ENCODE measurements around the gene INF2. TPM values are rescaled to one million over a fixed set of nuclear protein-coding genes. Genes with fewer than 3 reads are reported as not detected.

The INF2 gene
- total RNA-seq, 1 experiment from 2014 or later, result 58.3 TPM

DNA sequence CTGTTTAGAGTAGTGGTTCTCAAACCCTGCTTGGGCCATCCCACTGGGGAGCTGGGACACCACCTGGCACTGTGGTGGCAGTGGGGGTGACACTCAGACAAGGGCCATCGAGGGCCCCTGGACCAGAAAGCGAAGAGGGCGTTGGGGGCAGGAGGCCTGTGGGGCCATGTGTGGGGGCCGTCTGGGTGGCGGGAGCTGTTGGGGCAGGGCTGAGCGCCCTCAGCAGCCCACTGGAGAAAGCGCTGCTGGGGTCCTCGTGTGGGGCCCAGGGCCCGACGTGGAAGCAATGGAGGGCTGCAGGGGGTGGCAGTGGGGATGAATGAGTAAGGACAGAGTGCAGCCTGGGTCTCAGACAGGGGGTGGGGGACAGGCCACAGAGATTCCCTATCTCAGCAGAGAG lies 28.7 kb downstream of the INF2 start:
- H2BK15ac ChIP-seq (ENCODE audit: low read depth, low read length), result no peak overlapping the region
- H3K79me1 ChIP-seq (ENCODE audit: insufficient read depth, low read depth, low read length, poor library complexity, severe bottlenecking), result no peaks in the 10 kb centered on the region
- H3K23ac ChIP-seq (ENCODE audit: insufficient read length, low read depth, low read length), result no peak overlapping the region
- no peak overlapping the region for H3K9ac ChIP-seq (ENCODE audit: extremely low read depth, insufficient read length, low read length)
- H4K91ac ChIP-seq (ENCODE audit: insufficient read length, low read depth, low read length), result no peak overlapping the region
- no peak overlapping the region for H2BK12ac ChIP-seq (ENCODE audit: insufficient read length, low read depth, low read length)
- Mint-ChIP-seq H3K27me3 (ENCODE audit: low read depth) (peaks cover 3% of the 10 kb centered on the region; the same call in 1 of the 2 replicates), H3K36me3 (ENCODE audit: insufficient read depth in 1 of 3, low read depth in 3 of 3) (peaks cover 2 to 33% (median 27%) of the 10 kb centered on the region in 3 experiments; a peak in 6 of 7 replicates), H3K9me3 (no peaks in the 10 kb centered on the region; a peak in 1 of 5 replicates), H3K27ac (peak overlapping the region; percentile 29 to 58 (median 57); a peak in 3 of 7 replicates), H3K4me1 (0 out of 4 replicates have a peak, but pooled peaks cover 0 to 2% of the 10 kb centered on the region in 2 experiments), H3K4me3 (no peak overlapping the region)
- no peak overlapping the region for H3K18ac ChIP-seq (ENCODE audit: insufficient read length, low read depth, low read length)
- no peak overlapping the region for H3K27ac ChIP-seq (ENCODE audit: insufficient read length, low read depth, low read length)
- H3K4me2 ChIP-seq (ENCODE audit: insufficient read depth, insufficient read length, low read length), result no peak overlapping the region
- H3T11ph ChIP-seq (ENCODE audit: low read length), result no peak overlapping the region
- no peaks in the 10 kb centered on the region for H3K9me3 ChIP-seq (ENCODE audit: control insufficient read depth, low read depth, low read length)
- no peak for DNase-seq
- no peak overlapping the region for H4K5ac ChIP-seq (ENCODE audit: insufficient read length, low read depth, low read length)
- no peaks in the 10 kb centered on the region for H3K27me3 ChIP-seq (ENCODE audit: insufficient read depth, low read length)
- TF ChIP-seq CTCF (conservative IDR thresholded peaks at IDR 0.05), result no peak
- WGBS (ENCODE audit: extremely low coverage, insufficient read length, low lambda C conversion rate), result no CpG with 5 or more reads among the region's 10 CpGs
- no peak overlapping the region for H2BK5ac ChIP-seq (ENCODE audit: insufficient read length, low read length)
- no peaks in the 10 kb centered on the region for H3K4me1 ChIP-seq (ENCODE audit: insufficient read depth, low read length)
- H2BK20ac ChIP-seq (ENCODE audit: low read depth, low read length, poor library complexity, severe bottlenecking), result no peak overlapping the region
- no peak overlapping the region for H3K14ac ChIP-seq (ENCODE audit: insufficient read depth, low read length)
- no peak overlapping the region for H2BK120ac ChIP-seq (ENCODE audit: low read depth, low read length, poor library complexity, severe bottlenecking)
- no peaks in the 10 kb centered on the region for H3K23me2 ChIP-seq (ENCODE audit: insufficient read length, low read depth, low read length, poor library complexity, severe bottlenecking)
- peaks cover 3% of the 10 kb centered on the region for H4K20me1 ChIP-seq (ENCODE audit: control insufficient read depth, insufficient read depth, insufficient read length)
- H3K79me2 ChIP-seq (ENCODE audit: insufficient read depth, low read length), result no peaks in the 10 kb centered on the region
- no peak overlapping the region for H3K4ac ChIP-seq (ENCODE audit: low read depth, low read length)
- H3K56ac ChIP-seq (ENCODE audit: insufficient read length, low read depth, low read length), result no peak overlapping the region
- no peak overlapping the region for H2AFZ ChIP-seq (ENCODE audit: low read length)
- H2AK5ac ChIP-seq (ENCODE audit: insufficient read length, low read length), result no peak overlapping the region
- H4K8ac ChIP-seq (replicated peaks; ENCODE audit: insufficient read length, low read depth, low read length), result no peak overlapping the region

All from H9 (cell line).